Muscle layer of duodenum (tissue), 2 donors: ENCODE data around the gene CST5.
"Not testable (repeated sequence)": the region's sequence is repeated elsewhere in the genome, so short reads cannot be mapped to it uniquely, and the experiment has no call there.

Source experiments
- H3K27ac ChIP-seq: one replicate; pipeline ENCODE4 v1.7.0; 2013; ENCODE audit warnings: mild to moderate bottlenecking, low read length
- H3K27me3 ChIP-seq: one replicate; pipeline ENCODE4 v1.7.0; 2013; ENCODE audit warnings: low read depth, mild to moderate bottlenecking, control low read depth, low read length
- H3K36me3 ChIP-seq, 2 donors: one replicate each; pipeline ENCODE4 v1.7.0; 2013; ENCODE audit warnings: low read length in 2 of 2, control low read depth in 1 of 2, mild to moderate bottlenecking in 1 of 2; ENCODE audit not compliant: insufficient read depth in 2 of 2, control insufficient read depth in 1 of 2
- H3K4me1 ChIP-seq, 2 donors: one replicate each; pipeline ENCODE4 v1.7.0; 2013; ENCODE audit warnings: low read length in 2 of 2, mild to moderate bottlenecking in 2 of 2, control low read depth in 1 of 2, moderate library complexity in 1 of 2; ENCODE audit not compliant: insufficient read depth in 2 of 2, control insufficient read depth in 1 of 2
- H3K4me3 ChIP-seq, 2 donors: one replicate each; pipeline ENCODE4 v1.7.0; 2013; ENCODE audit warnings: low read length in 2 of 2, low read depth in 1 of 2, mild to moderate bottlenecking in 1 of 2
- H3K9me3 ChIP-seq, 2 donors: one replicate each; pipeline ENCODE4 v1.7.0; 2013; ENCODE audit warnings: low read length in 2 of 2, control low read depth in 1 of 2, mild to moderate bottlenecking in 1 of 2; ENCODE audit not compliant: control insufficient read depth in 1 of 2
- donor health status: healthy.

The CST5 gene

DNA sequence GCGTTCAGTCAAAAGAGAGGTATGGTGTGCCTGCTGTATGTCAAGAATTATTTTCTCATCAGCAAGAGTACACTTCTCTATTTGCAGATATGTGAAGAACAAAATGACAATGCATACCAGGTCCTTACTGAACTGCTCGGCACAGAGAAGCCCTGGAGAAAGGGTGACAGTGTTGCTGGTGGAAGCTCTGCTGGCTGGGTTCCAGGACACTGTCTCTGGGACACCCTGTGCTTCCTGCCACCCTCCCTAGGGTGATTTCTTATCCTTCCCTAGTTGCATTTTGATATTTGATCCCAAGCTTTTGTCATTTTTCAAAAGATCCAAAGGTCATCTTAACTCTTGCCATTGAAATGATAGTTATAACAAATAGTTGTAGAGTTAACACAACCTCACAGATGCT is 8.3 kb upstream of the CST5 start:
- Histone ChIP-seq H3K36me3 (no peaks in the 10 kb centered on the region), H3K9me3 (no peaks in the 10 kb centered on the region), H3K4me1 (no peaks in the 10 kb centered on the region), H3K4me3 (no peak overlapping the region), H3K27ac (no peak overlapping the region), H3K27me3 (no peaks in the 10 kb centered on the region)

- Histone ChIP-seq H3K27me3 (no peaks in the 10 kb centered on the region), H3K9me3 (no peaks in the 10 kb centered on the region), H3K36me3 (no peaks in the 10 kb centered on the region), H3K4me3 (no peak overlapping the region), H3K4me1 (peaks cover 0 to 3% of the 10 kb centered on the region in 2 donors), H3K27ac (no peak overlapping the region)
These were observed 5.2 kb upstream of the CST5 start for GRCh38 chr20:23884771-23885162.

GRCh38 chr20:23884136-23884770 is 4.7 kb upstream of the CST5 start:
- H3K4me1 ChIP-seq: peaks cover 0 to 8% of the 10 kb centered on the region in 2 donors
- no peak overlapping the region for H3K27ac ChIP-seq

DNA sequence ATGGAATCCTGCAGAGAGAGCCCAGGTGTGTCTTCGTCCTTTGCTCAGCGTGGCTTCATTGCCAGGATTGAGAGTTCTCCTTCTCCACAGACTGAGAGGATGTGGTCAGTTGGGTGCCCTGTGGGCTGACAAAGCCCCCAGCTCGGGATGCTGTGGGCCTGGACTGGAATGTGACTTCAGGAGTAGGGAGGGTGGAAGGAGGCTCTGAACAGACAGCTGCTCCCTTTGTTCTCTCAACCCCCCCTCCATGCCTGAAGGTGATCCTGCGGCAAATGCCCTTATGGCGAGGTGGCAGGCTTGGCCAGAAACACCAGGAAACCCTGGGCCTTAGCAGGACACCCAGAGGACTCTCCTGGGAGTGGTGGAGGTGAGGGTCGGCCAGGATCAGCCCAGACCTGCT is 1.8 kb upstream of the CST5 start:
- Histone ChIP-seq H3K9me3 (no peaks in the 10 kb centered on the region), H3K27me3 (no peaks in the 10 kb centered on the region), H3K36me3 (no peaks in the 10 kb centered on the region), H3K4me3 (no peak overlapping the region), H3K27ac (no peak overlapping the region), H3K4me1 (peaks cover 0 to 12% of the 10 kb centered on the region in 2 donors)

More at GRCh38 chr20:23884136-23884770, 4.7 kb upstream of the CST5 start:
- no peaks in the 10 kb centered on the region for H3K27me3 ChIP-seq
- H3K4me3 ChIP-seq: no peak overlapping the region
- H3K9me3 ChIP-seq: no peaks in the 10 kb centered on the region
- H3K36me3 ChIP-seq: no peaks in the 10 kb centered on the region

GRCh38 chr20:23880417-23880816 is 869 bp upstream of the CST5 start:
- Histone ChIP-seq H3K9me3 (no peaks in the 10 kb centered on the region), H3K36me3 (no peaks in the 10 kb centered on the region), H3K4me1 (peaks cover 0 to 21% of the 10 kb centered on the region in 2 donors), H3K27ac (no peak overlapping the region), H3K4me3 (no peak overlapping the region), H3K27me3 (no peaks in the 10 kb centered on the region)

DNA sequence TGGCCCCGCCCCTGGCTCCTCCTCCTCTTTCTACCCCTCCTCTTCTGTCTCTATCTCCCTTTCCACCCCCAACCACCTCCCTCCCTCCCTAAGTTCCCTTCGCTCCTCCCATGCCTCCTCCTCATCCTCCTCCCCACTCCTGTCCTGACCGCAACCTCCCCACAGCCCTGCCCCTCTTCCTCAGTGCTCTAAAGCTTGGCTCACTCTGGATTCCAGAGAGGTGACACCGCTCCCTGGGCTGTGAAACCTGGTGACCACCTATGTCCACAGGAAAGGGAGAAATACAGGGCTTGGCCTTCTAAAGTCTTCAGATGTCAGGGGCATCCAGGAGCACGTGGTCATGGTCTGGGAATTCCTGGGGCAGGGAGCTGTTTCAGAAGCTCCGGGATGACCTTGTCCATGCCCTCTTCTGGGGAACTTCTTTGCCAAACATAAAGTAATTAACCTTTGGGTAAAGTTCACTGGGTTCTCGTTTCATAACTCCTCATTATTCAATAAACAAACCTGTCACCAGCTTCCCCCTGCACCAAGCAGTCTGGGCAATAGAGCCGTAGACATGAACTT is 345 bp upstream of the CST5 start:
- Histone ChIP-seq H3K9me3 (no peaks in the 10 kb centered on the region), H3K36me3 (no peaks in the 10 kb centered on the region), H3K27ac (no peak overlapping the region), H3K27me3 (no peaks in the 10 kb centered on the region), H3K4me3 (no peak overlapping the region), H3K4me1 (peaks cover 0 to 22% of the 10 kb centered on the region in 2 donors)

DNA sequence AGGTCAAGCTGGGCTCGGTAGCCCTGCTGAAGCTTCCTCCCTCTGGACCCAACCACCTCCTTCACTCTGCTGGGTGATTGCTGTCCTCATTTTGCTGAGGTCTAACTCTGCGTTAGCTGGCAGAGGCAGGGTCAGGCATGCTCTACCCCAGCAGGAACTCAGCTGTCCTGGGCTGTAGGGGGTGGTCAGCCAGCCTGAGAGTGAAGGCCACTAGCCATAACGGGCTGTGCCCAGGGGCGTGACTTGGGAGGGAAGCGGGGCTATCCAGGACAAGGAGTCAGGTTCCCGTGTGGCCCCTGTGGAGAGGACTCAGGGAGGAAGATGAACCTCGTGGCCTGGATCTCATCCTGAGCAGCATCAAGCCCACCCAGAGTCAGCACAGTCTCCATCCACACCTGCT is 761 bp downstream of the CST5 start:
- peaks cover 0 to 24% of the 10 kb centered on the region in 2 donors for H3K4me1 ChIP-seq
- no peaks in the 10 kb centered on the region for H3K27me3 ChIP-seq
- no peaks in the 10 kb centered on the region for H3K9me3 ChIP-seq
- H3K4me3 ChIP-seq: no peak overlapping the region
- no peaks in the 10 kb centered on the region for H3K36me3 ChIP-seq
- H3K27ac ChIP-seq: no peak overlapping the region

DNA sequence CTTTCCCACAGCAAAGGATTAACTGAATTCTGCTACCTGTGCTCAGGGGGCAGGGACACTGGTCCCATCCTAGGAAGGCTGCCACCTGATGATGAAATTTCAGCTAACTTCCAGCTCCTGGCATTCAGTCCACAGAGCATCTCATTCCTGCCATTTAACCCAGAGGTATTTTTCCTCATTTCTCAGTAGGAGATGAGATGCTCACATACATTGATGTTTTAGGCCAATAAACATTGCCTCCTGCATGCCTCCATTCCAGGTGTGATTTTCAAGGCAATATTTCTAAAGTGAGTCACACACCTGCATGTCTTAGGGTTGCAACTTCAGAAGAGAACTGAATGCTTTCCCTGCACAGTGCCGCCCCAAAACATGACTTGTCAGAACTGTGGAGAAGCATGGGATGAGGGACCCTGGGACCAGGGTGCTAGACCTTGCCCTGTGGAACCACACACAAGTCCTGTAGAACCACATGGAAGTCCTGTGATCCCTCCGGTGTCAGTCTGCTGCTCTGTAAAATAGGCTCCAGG is 1.5 kb downstream of the CST5 start:
- H3K27me3 ChIP-seq, H3K9me3 ChIP-seq, H3K4me3 ChIP-seq, H3K27ac ChIP-seq, H3K36me3 ChIP-seq: not testable (repeated sequence)
- H3K4me1 ChIP-seq: peaks cover 0 to 25% of the 10 kb centered on the region in 2 donors

DNA sequence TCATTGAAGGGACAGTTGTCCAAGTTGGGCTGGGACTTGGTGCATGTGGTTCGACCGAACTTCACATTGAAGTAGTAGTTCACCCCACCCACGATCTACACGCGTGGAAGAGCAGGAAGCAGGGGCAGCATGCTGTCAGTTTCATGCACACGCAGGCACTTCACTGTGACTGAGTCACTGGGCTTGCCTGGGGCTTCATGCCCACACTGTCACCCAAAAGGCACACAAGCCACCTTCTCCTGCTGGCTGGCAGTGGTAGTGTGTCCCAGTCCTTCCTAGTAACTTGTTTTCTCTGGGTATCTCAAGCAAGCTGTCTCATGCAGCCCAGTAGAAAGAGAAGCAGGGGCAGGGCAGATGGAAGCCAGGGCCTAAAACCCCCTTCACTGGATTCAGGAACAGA is 2.0 kb downstream of the CST5 start:
- H3K4me1 ChIP-seq: peaks cover 0 to 25% of the 10 kb centered on the region in 2 donors
- no peaks in the 10 kb centered on the region for H3K27me3 ChIP-seq
- no peak overlapping the region for H3K27ac ChIP-seq
- H3K4me3 ChIP-seq: no peak overlapping the region
- no peaks in the 10 kb centered on the region for H3K9me3 ChIP-seq
- no peaks in the 10 kb centered on the region for H3K36me3 ChIP-seq

- Histone ChIP-seq H3K9me3 (no peaks in the 10 kb centered on the region), H3K27me3 (no peaks in the 10 kb centered on the region), H3K4me1 (peaks cover 0 to 31% of the 10 kb centered on the region in 2 donors), H3K27ac (peak overlapping the region; percentile 16), H3K36me3 (no peaks in the 10 kb centered on the region), H3K4me3 (no peak overlapping the region)
These were observed 3.8 kb downstream of the CST5 start for GRCh38 chr20:23875606-23876237.

- H3K4me1 ChIP-seq: peaks cover 0 to 27% of the 10 kb centered on the region in 2 donors
- no peaks in the 10 kb centered on the region for H3K9me3 ChIP-seq
- H3K36me3 ChIP-seq: no peaks in the 10 kb centered on the region
- H3K4me3 ChIP-seq: no peak overlapping the region
- H3K27ac ChIP-seq: peak overlapping the region; percentile 1
- no peaks in the 10 kb centered on the region for H3K27me3 ChIP-seq
These were observed 4.8 kb downstream of the CST5 start for GRCh38 chr20:23874747-23875146.
